Thymus (tissue), 11 donors: Measurements from ENCODE around the gene COL4A1. TPM values are rescaled to one million over a fixed set of nuclear protein-coding genes. Genes with fewer than 3 reads are reported as not detected.

Experiments
- DNase-seq, 9 donors: peaks; one replicate each; pipeline ENCODE4 v3.0.0-alpha.2; 2013; ENCODE audit warnings: low spot score in 9 of 9, low read depth in 6 of 9, missing footprints in 1 of 9
- H3K27ac ChIP-seq, 2 donors: one replicate each; pipeline ENCODE4 v1.5.1; 2013; ENCODE audit warnings: control low read depth in 1 of 2, low read depth in 1 of 2, low read length in 1 of 2, mild to moderate bottlenecking in 1 of 2, moderate library complexity in 1 of 2
- H3K27me3 ChIP-seq, 2 donors: one replicate each; pipeline ENCODE4 v1.5.1; 2013; ENCODE audit warnings: low read length in 1 of 2; ENCODE audit not compliant: control insufficient read depth in 2 of 2, insufficient read depth in 1 of 2
- H3K36me3 ChIP-seq, 2 donors: one replicate each; pipeline ENCODE4 v1.5.1; 2013; ENCODE audit warnings: low read length in 1 of 2, mild to moderate bottlenecking in 1 of 2, moderate library complexity in 1 of 2; ENCODE audit not compliant: control insufficient read depth in 2 of 2, insufficient read depth in 2 of 2
- H3K4me1 ChIP-seq, 2 donors: one replicate each; pipeline ENCODE4 v1.5.1; 2013; ENCODE audit warnings: low read length in 2 of 2; ENCODE audit not compliant: control insufficient read depth in 2 of 2, insufficient read depth in 2 of 2
- H3K4me3 ChIP-seq, 2 donors: one replicate each; pipeline ENCODE4 v1.5.1; 2013; ENCODE audit warnings: low read length in 2 of 2, control low read depth in 1 of 2, mild to moderate bottlenecking in 1 of 2
- H3K9me3 ChIP-seq, 2 donors: one replicate each; pipeline ENCODE4 v1.5.1; 2013; ENCODE audit warnings: low read length in 1 of 2, mild to moderate bottlenecking in 1 of 2; ENCODE audit not compliant: control insufficient read depth in 2 of 2, insufficient read depth in 1 of 2
- WGBS: extraction: QIAGEN DNeasy Blood & Tissue Kit; methylation state at CpG from one replicate; pipeline ENCODE4 v1.1.7; 2013; 5-methylcytosine and 5-hydroxymethylcytosine counted together
- polyA plus RNA-seq: library from polyadenylated mRNA; stranded (reverse); fragments of 200-250 nt; gene quantifications from one replicate; pipeline ENCODE4 v1.2.3, GENCODE V29; 2013
- total RNA-seq: library from RNA; stranded (reverse); fragments of 120-200 nt; gene quantifications from one replicate; pipeline ENCODE4 v1.2.4, GENCODE V29; 2013
- donor health status: healthy.

COL4A1 gene
- total and polyA plus RNA-seq, 2 donors, result 63.0 to 95.2 TPM

DNA sequence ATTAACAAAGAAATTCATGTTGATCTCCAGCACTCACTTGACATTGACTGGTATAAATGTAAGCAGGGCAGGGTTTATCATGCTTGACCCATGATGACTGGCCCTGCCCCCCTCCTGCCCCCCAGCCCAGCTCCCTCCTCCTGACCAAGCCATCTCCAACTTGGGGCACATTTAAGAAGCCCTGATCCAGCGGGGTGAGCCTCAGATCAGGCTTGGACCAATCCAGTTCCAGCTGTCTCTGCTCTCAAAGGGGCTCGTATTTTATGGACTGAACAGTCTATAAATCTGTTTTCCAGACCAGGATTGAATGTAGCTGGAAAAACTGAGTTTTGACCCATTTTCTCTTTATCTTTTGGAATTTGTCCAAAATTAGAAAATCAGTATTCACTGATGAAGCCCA is 100.0 kb downstream of the COL4A1 start:
- WGBS, result 72% methylated on average over 2 of the region's 2 CpGs
- Histone ChIP-seq H3K4me1 (no peaks in the 10 kb centered on the region), H3K27ac (no peak overlapping the region), H3K36me3 (no peaks in the 10 kb centered on the region), H3K9me3 (no peaks in the 10 kb centered on the region), H3K27me3 (peaks cover 0 to 2% of the 10 kb centered on the region in 2 donors), H3K4me3 (no peak overlapping the region)
- no peak for DNase-seq

GRCh38 chr13:110206185-110206584 is 100.8 kb downstream of the COL4A1 start:
- Histone ChIP-seq H3K4me3 (no peak overlapping the region), H3K4me1 (no peaks in the 10 kb centered on the region), H3K27ac (no peak overlapping the region), H3K27me3 (peaks cover 0 to 1% of the 10 kb centered on the region in 2 donors), H3K9me3 (no peaks in the 10 kb centered on the region), H3K36me3 (no peaks in the 10 kb centered on the region)
- no peak for DNase-seq
- 88% methylated on average over 8 of the region's 8 CpGs for WGBS

DNA sequence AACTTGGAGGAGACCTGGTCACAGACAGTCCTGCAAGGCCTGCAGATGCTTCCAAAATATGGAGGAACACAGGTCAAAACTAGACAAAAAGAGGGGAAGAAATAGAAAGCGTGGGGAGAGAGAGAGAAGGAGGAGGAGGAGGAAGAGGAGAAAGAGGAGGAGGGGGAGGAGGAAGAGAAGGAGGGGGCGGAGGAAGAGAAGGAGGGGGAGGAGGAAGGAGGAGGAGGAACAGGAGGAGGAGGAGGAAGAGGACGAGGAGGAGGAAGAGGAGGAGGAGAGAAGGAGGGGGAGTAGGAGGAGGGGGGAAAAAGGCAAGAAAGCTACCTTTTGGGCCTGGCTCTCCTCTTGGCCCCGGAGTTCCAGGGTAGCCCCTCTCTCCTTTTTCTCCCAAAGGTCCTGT is 105.8 kb downstream of the COL4A1 start:
- Histone ChIP-seq H3K4me3 (no peak overlapping the region), H3K27me3 (no peaks in the 10 kb centered on the region), H3K27ac (no peak overlapping the region), H3K9me3 (no peaks in the 10 kb centered on the region), H3K36me3 (no peaks in the 10 kb centered on the region), H3K4me1 (no peaks in the 10 kb centered on the region)
- DNase-seq, result no peak
- WGBS, result 70% methylated on average over 4 of the region's 4 CpGs

DNA sequence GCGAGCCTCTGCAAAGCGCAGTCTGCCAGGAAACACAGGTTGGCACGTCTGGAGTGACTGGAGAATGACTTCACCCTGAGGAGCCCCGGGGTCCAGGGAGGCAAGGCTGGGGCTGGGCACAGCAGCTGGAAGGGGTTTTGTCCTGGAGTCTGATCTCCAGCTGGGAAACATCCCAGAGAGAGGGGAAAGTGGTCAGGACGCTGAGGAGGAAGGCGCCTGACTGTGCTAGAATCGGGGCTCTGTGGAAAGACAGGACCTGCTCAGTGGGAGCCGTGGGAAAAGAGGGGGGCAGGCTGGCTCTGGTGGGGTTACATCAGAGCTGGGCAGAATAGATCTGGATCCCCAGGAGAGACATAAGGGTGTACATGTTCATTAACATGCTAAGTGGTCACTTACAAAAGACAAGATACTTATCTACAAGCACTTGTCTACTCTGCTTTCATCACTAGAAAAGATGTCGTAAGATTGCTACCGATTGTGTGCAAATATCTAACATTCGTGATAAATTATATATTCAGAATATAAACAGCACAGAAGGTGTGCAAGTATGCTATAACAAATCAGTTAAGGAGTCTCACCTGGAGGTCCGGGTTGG is 106.6 kb downstream of the COL4A1 start:
- 95% methylated on average over 12 of the region's 12 CpGs for WGBS
- H3K36me3 ChIP-seq, result no peaks in the 10 kb centered on the region

DNA sequence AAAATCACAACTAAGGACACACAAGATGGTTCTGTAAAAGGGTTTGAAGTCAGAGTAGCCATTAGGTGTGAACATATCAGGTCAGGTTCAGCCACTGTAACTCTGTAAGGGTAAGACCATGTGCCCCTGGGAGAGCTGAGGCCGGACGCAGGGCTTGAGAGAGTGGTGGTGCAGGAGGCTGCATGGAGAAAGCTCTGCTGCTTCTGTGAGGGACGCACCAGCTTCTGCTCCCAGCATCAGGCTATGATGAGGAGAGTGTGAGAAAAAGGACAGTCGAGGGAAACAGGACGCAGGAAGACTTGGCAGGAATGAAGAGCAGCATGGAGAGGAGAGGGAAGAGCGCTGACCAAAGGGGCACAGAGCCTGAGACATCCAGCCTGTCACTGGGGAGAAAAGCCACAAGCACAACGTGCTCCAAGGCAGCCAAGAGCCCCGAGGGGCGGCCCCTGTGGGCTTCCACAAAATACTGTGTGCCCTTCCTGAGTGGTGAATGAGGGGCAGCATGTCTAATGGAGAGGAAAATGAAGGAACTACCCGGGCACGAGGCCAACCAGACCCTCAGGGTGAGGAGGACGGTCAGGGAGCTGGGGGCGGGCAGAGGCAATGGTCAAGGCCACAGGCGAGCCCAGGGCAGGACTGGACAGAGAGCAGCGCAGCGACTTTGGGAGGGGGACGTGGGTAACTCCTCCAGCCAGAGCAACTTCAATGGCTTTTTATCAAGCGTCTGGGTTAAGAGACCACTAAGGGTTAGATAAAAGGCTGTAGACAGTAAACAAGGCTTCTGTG is 107.7 kb downstream of the COL4A1 start:
- no peak for DNase-seq
- no peaks in the 10 kb centered on the region for H3K4me1 ChIP-seq
- 80% methylated on average over 18 of the region's 18 CpGs for WGBS
- no peaks in the 10 kb centered on the region for H3K9me3 ChIP-seq
- H3K27ac ChIP-seq, result no peak overlapping the region
- no peak overlapping the region for H3K4me3 ChIP-seq
- no peaks in the 10 kb centered on the region for H3K36me3 ChIP-seq
- H3K27me3 ChIP-seq, result no peaks in the 10 kb centered on the region

More for the DNA sequence above, 106.6 kb downstream of the COL4A1 start:
- no peak for DNase-seq
- Histone ChIP-seq H3K27me3 (no peaks in the 10 kb centered on the region), H3K9me3 (no peaks in the 10 kb centered on the region), H3K27ac (no peak overlapping the region), H3K4me1 (no peaks in the 10 kb centered on the region), H3K4me3 (no peak overlapping the region)

GRCh38 chr13:110197471-110197870 is 109.5 kb downstream of the COL4A1 start:
- Histone ChIP-seq H3K4me3 (no peak overlapping the region), H3K27ac (no peak overlapping the region), H3K9me3 (no peaks in the 10 kb centered on the region), H3K36me3 (no peaks in the 10 kb centered on the region), H3K4me1 (no peaks in the 10 kb centered on the region), H3K27me3 (peaks cover 0 to 4% of the 10 kb centered on the region in 2 donors)
- no peak for DNase-seq
- 82% methylated on average over 4 of the region's 4 CpGs for WGBS

DNA sequence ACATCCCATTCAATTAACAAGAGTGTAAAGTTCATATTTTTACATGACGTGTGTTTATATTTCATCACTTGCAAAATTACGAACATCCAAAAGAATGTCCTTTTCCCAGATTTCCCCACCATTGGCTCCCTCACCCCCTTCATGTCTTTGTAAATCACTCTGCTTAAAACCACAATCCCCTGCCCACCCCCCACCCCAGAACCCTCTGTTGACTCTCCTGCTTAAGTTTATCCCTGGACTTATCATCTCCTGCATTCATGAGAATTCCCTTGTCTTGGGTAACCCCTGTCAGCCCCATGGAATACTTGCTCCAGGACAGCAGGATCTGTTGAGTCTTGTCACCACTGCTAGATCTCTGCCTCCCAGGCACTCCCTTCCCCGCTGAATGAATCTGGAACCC is 109.9 kb downstream of the COL4A1 start:
- H3K27ac ChIP-seq, result no peak overlapping the region
- DNase-seq, result no peak
- H3K27me3 ChIP-seq, result peaks cover 0 to 6% of the 10 kb centered on the region in 2 donors
- no peaks in the 10 kb centered on the region for H3K9me3 ChIP-seq
- 95% methylated on average over 3 of the region's 3 CpGs for WGBS
- H3K36me3 ChIP-seq, result no peaks in the 10 kb centered on the region
- no peak overlapping the region for H3K4me3 ChIP-seq
- H3K4me1 ChIP-seq, result no peaks in the 10 kb centered on the region

DNA sequence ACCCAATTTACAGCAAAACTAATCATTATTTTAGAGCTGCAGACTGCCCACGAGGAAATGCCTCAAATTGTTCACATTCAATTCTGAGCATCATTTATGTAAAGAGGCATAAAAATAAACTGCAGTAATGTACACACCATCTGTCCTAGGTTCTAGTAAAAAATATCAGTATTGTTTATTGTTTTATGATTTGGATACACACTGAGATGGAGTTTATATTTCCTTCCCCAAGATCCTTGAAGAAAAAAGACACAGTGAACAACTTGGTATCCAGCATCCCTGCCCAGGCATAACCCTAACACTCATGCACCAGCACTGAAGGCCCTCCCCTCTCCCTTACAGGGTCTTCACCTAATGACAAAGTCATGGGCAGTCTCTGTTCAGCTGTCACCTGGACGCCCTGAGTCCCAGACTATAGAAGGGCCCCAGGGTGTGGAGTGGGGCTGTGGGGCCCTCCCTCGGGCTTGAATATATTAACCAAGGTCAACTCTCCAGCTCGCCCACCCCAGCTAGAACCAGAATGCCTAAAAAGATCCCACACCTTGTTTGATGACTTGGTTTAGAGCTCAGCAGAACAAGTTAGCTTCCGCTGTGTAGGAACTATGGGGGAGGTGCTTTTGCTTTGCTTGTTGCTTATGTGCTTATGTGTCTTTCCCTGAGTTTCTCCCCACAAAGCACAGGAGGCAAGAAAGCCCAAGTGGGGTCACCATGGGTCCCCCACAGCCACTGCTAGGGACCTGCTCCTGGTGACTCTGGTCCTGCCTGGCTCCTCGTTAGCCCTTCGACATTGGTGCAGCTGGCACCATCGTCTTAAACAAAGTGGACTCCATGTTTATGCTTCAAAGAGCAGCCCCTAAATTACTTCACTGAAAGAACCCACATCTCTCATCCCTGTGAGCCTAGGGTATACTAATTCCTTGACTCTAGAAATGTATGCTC is 111.1 kb downstream of the COL4A1 start:
- no peak for DNase-seq
- Histone ChIP-seq H3K4me1 (no peaks in the 10 kb centered on the region), H3K27ac (no peak overlapping the region), H3K36me3 (no peaks in the 10 kb centered on the region), H3K27me3 (peaks cover 0 to 11% of the 10 kb centered on the region in 2 donors), H3K9me3 (no peaks in the 10 kb centered on the region), H3K4me3 (no peak overlapping the region)
- WGBS, result 75% methylated on average over 8 of the region's 8 CpGs

- WGBS, result 98% methylated on average over 8 of the region's 8 CpGs
Measured at GRCh38 chr13:110194451-110194850, 112.5 kb downstream of the COL4A1 start.

More at GRCh38 chr13:110194451-110194850, 112.5 kb downstream of the COL4A1 start:
- Histone ChIP-seq H3K4me3 (no peak overlapping the region), H3K36me3 (no peaks in the 10 kb centered on the region), H3K4me1 (no peaks in the 10 kb centered on the region), H3K27ac (no peak overlapping the region), H3K9me3 (no peaks in the 10 kb centered on the region), H3K27me3 (peaks cover 0 to 15% of the 10 kb centered on the region in 2 donors)
- no peak for DNase-seq
